Nephron progenitor cell (in vitro differentiated cells): Measurements from ENCODE around the gene ZNF652.

ENCODE experiments used
- DNase-seq: peaks from one replicate; pipeline ENCODE4 v3.0.0; 2021
- H3K27ac Mint-ChIP-seq: 2 replicates; pipeline ENCODE4 v1.8.0; 2021; ENCODE audit warnings: mild to moderate bottlenecking, moderate library complexity, mixed read lengths
- H3K27me3 Mint-ChIP-seq: 2 replicates; pipeline ENCODE4 v1.8.0; 2021; ENCODE audit warnings: mild to moderate bottlenecking, low read depth, mixed read lengths; ENCODE audit not compliant: poor library complexity
- H3K36me3 Mint-ChIP-seq: 2 replicates; pipeline ENCODE4 v1.8.0; 2021; ENCODE audit warnings: low read depth, mixed read lengths
- H3K4me1 Mint-ChIP-seq: 2 replicates; pipeline ENCODE4 v1.8.0; 2021; ENCODE audit warnings: mixed read lengths
- H3K4me3 Mint-ChIP-seq: 2 replicates; pipeline ENCODE4 v1.8.0; 2021; ENCODE audit warnings: mild to moderate bottlenecking, moderate library complexity, mixed read lengths
- H3K9me3 Mint-ChIP-seq: 2 replicates; pipeline ENCODE4 v1.8.0; 2021; ENCODE audit warnings: mild to moderate bottlenecking, moderate library complexity, mixed read lengths
- CTCF ChIP-seq: fragments of 200-600 bp; sonication (generic); IDR thresholded peaks from 2 replicates; pipeline ENCODE4 v1.5.0; 2021; ENCODE audit warnings: antibody characterized with exemption

The ZNF652 gene

GRCh38 chr17:49388692-49389513 lies 26.9 kb upstream of the ZNF652 start:
- H3K36me3 Mint-ChIP-seq, result no peaks in the 10 kb centered on the region
- peaks cover 6% of the 10 kb centered on the region for H3K27me3 Mint-ChIP-seq
- peaks cover 1% of the 10 kb centered on the region for H3K9me3 Mint-ChIP-seq
- H3K4me3 Mint-ChIP-seq, result no peak overlapping the region
- no peak for DNase-seq
- H3K4me1 Mint-ChIP-seq, result peaks cover 28% of the 10 kb centered on the region
- TF ChIP-seq CTCF, result no peak
- no peak overlapping the region for H3K27ac Mint-ChIP-seq

GRCh38 chr17:49388290-49388640 lies 26.2 kb upstream of the ZNF652 start:
- no peak for DNase-seq
- Mint-ChIP-seq H3K4me3 (no peak overlapping the region), H3K27me3 (peaks cover 2% of the 10 kb centered on the region)

DNA sequence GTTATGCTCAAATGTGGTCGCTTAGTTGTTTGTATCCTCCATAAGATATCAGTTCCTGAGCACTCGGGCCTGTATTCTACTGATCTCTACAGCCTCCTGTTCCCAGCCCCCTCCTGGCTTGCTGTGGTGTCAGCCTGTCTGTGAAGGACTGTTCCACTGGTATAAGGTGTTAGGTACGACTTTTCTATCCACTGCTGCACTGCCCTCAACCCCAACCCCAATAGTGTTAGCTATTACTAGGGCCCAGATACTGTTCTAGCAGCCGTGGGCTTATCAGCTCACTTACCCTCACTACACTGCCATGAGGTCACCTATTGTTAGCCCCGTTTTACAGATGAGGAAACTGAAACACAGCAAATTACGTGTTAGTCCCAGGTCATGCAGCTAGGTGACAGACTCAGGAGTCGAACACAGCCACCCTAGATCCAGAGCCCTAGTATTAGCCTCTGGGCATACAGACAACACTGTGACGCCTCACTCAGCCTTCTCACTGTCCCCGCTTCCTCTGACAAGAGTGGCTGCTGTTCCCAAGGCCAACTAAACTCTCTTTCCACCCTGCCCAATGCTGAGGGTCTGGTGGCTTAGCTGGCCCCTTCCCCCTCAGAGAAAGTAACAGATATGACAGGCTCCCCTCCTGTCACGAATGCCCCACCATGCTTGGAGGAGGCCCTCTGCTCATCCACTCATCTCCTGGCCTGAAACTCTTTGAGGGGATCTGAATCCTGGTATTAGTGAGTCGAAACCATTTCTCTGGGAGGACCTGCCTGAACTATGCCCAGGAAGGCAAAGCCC lies 25.6 kb upstream of the ZNF652 start:
- no peak overlapping the region for H3K27ac Mint-ChIP-seq
- no peak for DNase-seq

More at GRCh38 chr17:49388290-49388640, 26.2 kb upstream of the ZNF652 start:
- Mint-ChIP-seq H3K9me3 (peaks cover 5% of the 10 kb centered on the region), H3K4me1 (peaks cover 28% of the 10 kb centered on the region), H3K36me3 (no peaks in the 10 kb centered on the region), H3K27ac (no peak overlapping the region)
- no peak for TF ChIP-seq CTCF

GRCh38 chr17:49386373-49386772 lies 24.3 kb upstream of the ZNF652 start:
- H3K36me3 Mint-ChIP-seq, result no peaks in the 10 kb centered on the region

More for the DNA sequence above, 25.6 kb upstream of the ZNF652 start:
- Mint-ChIP-seq H3K36me3 (no peaks in the 10 kb centered on the region), H3K9me3 (peaks cover 5% of the 10 kb centered on the region), H3K4me1 (peaks cover 28% of the 10 kb centered on the region), H3K4me3 (no peak overlapping the region), H3K27me3 (peaks cover 2% of the 10 kb centered on the region)
- no peak for TF ChIP-seq CTCF

DNA sequence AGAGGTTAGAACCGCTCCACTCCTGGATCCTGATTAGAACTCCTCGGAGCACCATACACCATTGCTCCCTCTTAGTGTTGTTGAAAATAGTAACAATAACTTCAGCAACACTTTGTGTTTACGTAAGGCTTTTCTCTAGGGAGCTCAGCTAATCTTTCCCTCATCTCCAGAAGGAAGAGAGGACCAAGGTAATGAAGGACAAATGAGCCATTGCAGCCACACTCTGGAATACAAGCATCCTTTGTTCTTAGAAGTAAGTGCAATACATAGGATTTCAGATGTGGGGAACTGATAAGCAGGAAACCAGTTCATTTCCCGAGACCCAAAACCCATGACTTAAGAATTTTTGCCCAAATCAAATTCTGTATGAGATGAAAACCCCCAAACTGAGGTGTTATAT lies 22.9 kb upstream of the ZNF652 start:
- peaks cover 26% of the 10 kb centered on the region for H3K4me1 Mint-ChIP-seq
- H3K27me3 Mint-ChIP-seq, result peaks cover 5% of the 10 kb centered on the region
- DNase-seq, result no peak
- peaks cover 5% of the 10 kb centered on the region for H3K9me3 Mint-ChIP-seq
- H3K27ac Mint-ChIP-seq, result no peak overlapping the region
- H3K4me3 Mint-ChIP-seq, result no peak overlapping the region
- no peak for TF ChIP-seq CTCF
- no peaks in the 10 kb centered on the region for H3K36me3 Mint-ChIP-seq

More at GRCh38 chr17:49386373-49386772, 24.3 kb upstream of the ZNF652 start:
- TF ChIP-seq CTCF, result no peak
- no peak overlapping the region for H3K27ac Mint-ChIP-seq
- H3K4me3 Mint-ChIP-seq, result no peak overlapping the region
- DNase-seq, result no peak
- H3K4me1 Mint-ChIP-seq, result peaks cover 38% of the 10 kb centered on the region
- H3K9me3 Mint-ChIP-seq, result peaks cover 5% of the 10 kb centered on the region
- peaks cover 7% of the 10 kb centered on the region for H3K27me3 Mint-ChIP-seq
